GM18526 (cell line): Measurements from ENCODE around the gene BRCC3.

Source experiments
- POLR2A ChIP-seq: IDR thresholded peaks from 3 replicates; pipeline ENCODE4 v1.6.1; 2011; ENCODE audit not compliant: insufficient read length; ENCODE audit errors: extremely low read depth

BRCC3 gene

GRCh38 chrX:155070975-155071693 is at the start of gene BRCC3, which contains the start of the genes CMC4 and MTCP1:
TSS of gene BRCC3 (plus strand) at chrX:155071508. CDS start at chrX:155071528, 20 bp downstream.
TSS of gene CMC4 (minus strand) at chrX:155071136. CDS start at chrX:155064023, 7,113 bp downstream.
TSS of gene MTCP1 (minus strand) at chrX:155071136. CDS start at chrX:155066010, 5,126 bp downstream.
- TF ChIP-seq POLR2A, result peak; percentile 71

GRCh38 chrX:155022585-155022984 is 48.7 kb upstream of the BRCC3 start, which contains the start of gene F8:
TSS of gene F8 (minus strand) at chrX:155022723. CDS start at chrX:155022552, 171 bp downstream.
- no peak for TF ChIP-seq POLR2A

GRCh38 chrX:155023907-155024833 is 47.1 kb upstream of the BRCC3 start:
- no peak for TF ChIP-seq POLR2A

GRCh38 chrX:155026420-155026726 is 44.9 kb upstream of the BRCC3 start:
- TF ChIP-seq POLR2A, result no peak

GRCh38 chrX:155026727-155027508 is 44.4 kb upstream of the BRCC3 start, which contains the start of gene FUNDC2:
TSS of gene FUNDC2 (plus strand) at chrX:155026844. CDS start at chrX:155026939, 95 bp downstream.
- peak; percentile 58 for TF ChIP-seq POLR2A

GRCh38 chrX:155027509-155028066 is 43.7 kb upstream of the BRCC3 start:
- no peak for TF ChIP-seq POLR2A

GRCh38 chrX:155028129-155028528 is 43.2 kb upstream of the BRCC3 start:
- TF ChIP-seq POLR2A, result no peak

- TF ChIP-seq POLR2A, result no peak
Measured at GRCh38 chrX:155028877-155029291, 42.4 kb upstream of the BRCC3 start.

GRCh38 chrX:155031657-155032056 is 39.7 kb upstream of the BRCC3 start:
- TF ChIP-seq POLR2A, result no peak

GRCh38 chrX:155035688-155036087 is 35.6 kb upstream of the BRCC3 start:
- TF ChIP-seq POLR2A, result no peak

GRCh38 chrX:155046129-155046810 is 25.0 kb upstream of the BRCC3 start:
- no peak for TF ChIP-seq POLR2A

GRCh38 chrX:155046811-155047528 is 24.3 kb upstream of the BRCC3 start:
- TF ChIP-seq POLR2A, result no peak

- no peak for TF ChIP-seq POLR2A
Measured at GRCh38 chrX:155048977-155049619, 22.2 kb upstream of the BRCC3 start.
